HCT116 (cell line): ENCODE data around the gene C1QBP. TPM values are rescaled to one million over a fixed set of nuclear protein-coding genes. Genes with fewer than 3 reads are reported as not detected.

Experiments used
- ATAC-seq: fragments of 200-7000 bp; cut with Tn5 transposase; 2 replicates; pipeline ENCODE4 v1.9.1; 2020; ENCODE audit warnings: mild to moderate bottlenecking, moderate library complexity
- BruUV-seq: library from RNA; stranded (reverse); fragments of 400-500 nt; replicated peaks from 2 replicates; lab custom pipeline; 2021; lab: Mats Ljungman, UMichigan
- CTCF ChIA-PET: fragments of 300-600 bp; sonication (Branson Sonifier 250); formaldehyde crosslinking; loops from one replicate; lab custom pipeline; 2021; ENCODE audit warnings: antibody characterized with exemption; lab: Charles Lee
- POLR2A ChIA-PET: fragments of 300-600, 350-600 bp; sonication (Branson Sonifier 250); formaldehyde crosslinking; loops from one replicate; lab custom pipeline; 2021; ENCODE audit warnings: antibody characterized with exemption; lab: Charles Lee
- RAD21 ChIA-PET, 2 experiments: fragments of 300-600 bp; sonication (Branson Sonifier 250); formaldehyde crosslinking; loops; one replicate each; lab custom pipeline; 2023; ENCODE audit warnings: low total read pairs in 2 of 2; ENCODE audit not compliant: uncharacterized antibody in 2 of 2, unreplicated experiment in 2 of 2, low non-redundant PET in 1 of 2; lab: Charles Lee
- DNase-seq: peaks from one replicate; pipeline ENCODE4 v3.0.0-alpha.2; 2010; ENCODE audit warnings: low read depth, low spot score
- H2AFZ ChIP-seq: fragments of 200-600 bp; shearing (Covaris generic), sonication (generic); 2 replicates; pipeline ENCODE4 v1.6.1; 2017; ENCODE audit warnings: low read depth, mixed run types, mixed read lengths, antibody characterized with exemption, low read length; ENCODE audit not compliant: poor library complexity, severe bottlenecking
- H3K27ac ChIP-seq: 2 replicates; pipeline ENCODE4 v1.5.1; 2012; ENCODE audit warnings: low read depth, low read length
- H3K27me3 ChIP-seq: fragments of 200-600 bp; sonication (generic); 2 replicates; pipeline ENCODE4 v1.6.1; 2016; ENCODE audit warnings: mixed run types, low read length, mixed read lengths; ENCODE audit not compliant: insufficient read depth
- H3K36me3 ChIP-seq, 2 experiments: fragments of 200-500 bp in 1 of 2; fragments of 200-600 bp in 1 of 2; sonication (Bioruptor generic) in 1 of 2; sonication (generic) in 1 of 2; 2 replicates each; pipeline versions ENCODE4 v1.5.1 to v1.6.1; 2014 to 2016; ENCODE audit warnings: low read length in 2 of 2, inconsistent platforms in 1 of 2, mixed read lengths in 1 of 2, mixed run types in 1 of 2; ENCODE audit not compliant: insufficient read depth in 2 of 2, control insufficient read depth in 1 of 2
- H3K4me1 ChIP-seq, 2 experiments: fragments of 200-600 bp in 1 of 2; sonication (generic) in 1 of 2; 2 replicates each; pipeline versions ENCODE4 v1.5.1 to v1.6.1; 2012 to 2017; ENCODE audit warnings: low read length in 2 of 2, inconsistent platforms in 1 of 2, mild to moderate bottlenecking in 1 of 2, mixed read lengths in 1 of 2, mixed run types in 1 of 2, moderate library complexity in 1 of 2; ENCODE audit not compliant: insufficient read depth in 2 of 2, control insufficient read depth in 1 of 2
- H3K4me2 ChIP-seq: fragments of 200-600 bp; sonication (generic); 2 replicates; pipeline ENCODE4 v1.6.1; 2017; ENCODE audit warnings: mixed run types, low read length, mixed read lengths
- H3K4me3 ChIP-seq, 2 experiments: fragments of 200-600 bp in 1 of 2; sonication (generic) in 1 of 2; replicated peaks in 1 of 2; 2 replicates each; pipeline ENCODE4 v1.5.1; 2011 to 2016; ENCODE audit warnings: low read length in 2 of 2, control low read depth in 1 of 2, low read depth in 1 of 2, mild to moderate bottlenecking in 1 of 2, mixed read lengths in 1 of 2, mixed run types in 1 of 2
- H3K79me2 ChIP-seq: fragments of 200-600 bp; sonication (generic); 2 replicates; pipeline ENCODE4 v1.6.1; 2017; ENCODE audit warnings: mild to moderate bottlenecking, mixed run types, low read length, moderate library complexity, mixed read lengths; ENCODE audit not compliant: insufficient read depth
- H3K9ac ChIP-seq: fragments of 200-600 bp; sonication (generic); 2 replicates; pipeline ENCODE4 v1.6.1; 2016; ENCODE audit warnings: low read length, mixed read lengths
- H3K9me2 ChIP-seq: fragments of 200-600 bp; sonication (generic), shearing (Covaris generic); 2 replicates; pipeline ENCODE4 v1.6.1; 2017; ENCODE audit warnings: mixed run types, mild to moderate bottlenecking, moderate library complexity; ENCODE audit not compliant: insufficient read depth
- H3K9me3 ChIP-seq, 2 experiments: fragments of 200-500 bp in 1 of 2; fragments of 200-600 bp in 1 of 2; sonication (Bioruptor generic) in 1 of 2; sonication (generic) in 1 of 2; 2 replicates each; pipeline ENCODE4 v1.6.1; 2014 to 2017; ENCODE audit warnings: low read length in 2 of 2, mixed read lengths in 2 of 2, inconsistent platforms in 1 of 2, low read depth in 1 of 2, mild to moderate bottlenecking in 1 of 2, mixed run types in 1 of 2, moderate library complexity in 1 of 2; ENCODE audit not compliant: control insufficient read depth in 1 of 2, insufficient read depth in 1 of 2
- H4K20me1 ChIP-seq: fragments of 200-600 bp; sonication (generic), shearing (Covaris generic); 2 replicates; pipeline ENCODE4 v1.6.1; 2017; ENCODE audit warnings: mixed run types, mild to moderate bottlenecking, moderate library complexity; ENCODE audit not compliant: insufficient read depth
- CBX3 ChIP-seq: IDR thresholded peaks from 2 replicates; pipeline ENCODE4 v1.6.1; 2012; ENCODE audit warnings: low read depth
- CEBPB ChIP-seq: IDR thresholded peaks from 2 replicates; pipeline ENCODE4 v1.6.1; 2012; ENCODE audit warnings: low read depth
- ELF1 ChIP-seq: IDR thresholded peaks from 2 replicates; pipeline ENCODE4 v1.6.1; 2012; ENCODE audit warnings: low read depth, borderline replicate concordance
- EZH2phosphoT487 ChIP-seq: fragments of 200-600 bp; IDR thresholded peaks from 2 replicates; pipeline ENCODE4 v1.6.1; 2018; ENCODE audit warnings: antibody characterized with exemption, borderline replicate concordance
- JUND ChIP-seq: IDR thresholded peaks from 2 replicates; pipeline ENCODE4 v1.6.1; 2012
- MAX ChIP-seq: IDR thresholded peaks from 2 replicates; pipeline ENCODE4 v1.6.1; 2012
- RAD21 ChIP-seq: IDR thresholded peaks from 2 replicates; pipeline ENCODE4 v1.6.1; 2012; ENCODE audit warnings: low read depth, mild to moderate bottlenecking
- REST ChIP-seq: IDR thresholded peaks from 2 replicates; pipeline ENCODE4 v1.6.1; 2012; ENCODE audit warnings: low read depth
- SIN3A ChIP-seq: IDR thresholded peaks from 2 replicates; pipeline ENCODE4 v1.6.1; 2012; ENCODE audit warnings: low read depth
- YY1 ChIP-seq: IDR thresholded peaks from 2 replicates; pipeline ENCODE4 v1.6.1; 2011; ENCODE audit warnings: low read length, low read depth, moderate library complexity, mild to moderate bottlenecking; ENCODE audit not compliant: insufficient replicate concordance; ENCODE audit errors: extremely low read depth
- ZFX ChIP-seq: fragments of 450-650 bp; IDR thresholded peaks from 2 replicates; pipeline ENCODE4 v1.6.1; 2017
- ZNF274 ChIP-seq: fragments of 200-500 bp; sonication (Bioruptor generic); IDR thresholded peaks from 2 replicates; pipeline ENCODE4 v1.6.1; 2014; ENCODE audit warnings: mild to moderate bottlenecking, low read depth, low read length, inconsistent platforms
- intact Hi-C: fragments of 100-400 bp; cut with micrococcal nuclease; formaldehyde crosslinking; loops from 2 replicates; pipeline ENCODE4 v1.10.0; 2022
- total RNA-seq: library from RNA; stranded (reverse); gene quantifications from one replicate; pipeline ENCODE4 v1.2.1, GENCODE V29; 2021; ENCODE audit not compliant: unreplicated experiment

Gene C1QBP
- total RNA-seq, 1 experiment from 2014 or later, result 524 TPM

- no TSS peak for BruUV-seq
- Histone ChIP-seq H3K79me2 (peaks cover 73% of the 10 kb centered on the region), H3K4me2 (no peak overlapping the region), H3K9ac (no peak overlapping the region), H2AFZ (no peak overlapping the region), H3K27ac (no peak overlapping the region), H3K4me3 (no peak overlapping the region), H3K9me3 (no peaks in the 10 kb centered on the region), H3K9me2 (no peaks in the 10 kb centered on the region), H3K4me1 (peaks cover 0 to 17% of the 10 kb centered on the region in 2 experiments; a peak in 2 of 4 replicates), H3K36me3 (peaks cover 4 to 5% of the 10 kb centered on the region in 2 experiments; a peak in 2 of 4 replicates), H3K27me3 (no peaks in the 10 kb centered on the region), H4K20me1 (peaks cover 11% of the 10 kb centered on the region; the same call in 1 of the 2 replicates)
- no peak for ATAC-seq
- POLR2A ChIA-PET, result no interaction called here
- no peak for DNase-seq
- TF ChIP-seq ELF1, result no peak
- TF ChIP-seq ZFX, result no peak
- TF ChIP-seq JUND, result no peak
- TF ChIP-seq EZH2phosphoT487, result no peak
- no peak for TF ChIP-seq MAX
- TF ChIP-seq RAD21, result no peak
- TF ChIP-seq CBX3, result no peak
- no peak for TF ChIP-seq YY1
- TF ChIP-seq SIN3A, result no peak
- TF ChIP-seq CEBPB, result no peak
- no peak for TF ChIP-seq REST
- TF ChIP-seq ZNF274, result no peak
- CTCF ChIA-PET, result interaction anchor here (1.3 kb wide), 1 partner anchor 26 kb away, joined by 4 read pairs; the partner anchor contains the start of gene C1QBP
- intact Hi-C loops, result no loop called here
- RAD21 ChIA-PET, result no interaction called here
These were observed 26.0 kb upstream of the C1QBP start for GRCh38 chr17:5464717-5465507.
